ENCODE measurements around the gene KIF5B. TPM values are rescaled to one million over a fixed set of nuclear protein-coding genes. Genes with fewer than 3 reads are reported as not detected.

Gene KIF5B
- total RNA-seq, 1 donor from 2014 or later, result 160 TPM

DNA sequence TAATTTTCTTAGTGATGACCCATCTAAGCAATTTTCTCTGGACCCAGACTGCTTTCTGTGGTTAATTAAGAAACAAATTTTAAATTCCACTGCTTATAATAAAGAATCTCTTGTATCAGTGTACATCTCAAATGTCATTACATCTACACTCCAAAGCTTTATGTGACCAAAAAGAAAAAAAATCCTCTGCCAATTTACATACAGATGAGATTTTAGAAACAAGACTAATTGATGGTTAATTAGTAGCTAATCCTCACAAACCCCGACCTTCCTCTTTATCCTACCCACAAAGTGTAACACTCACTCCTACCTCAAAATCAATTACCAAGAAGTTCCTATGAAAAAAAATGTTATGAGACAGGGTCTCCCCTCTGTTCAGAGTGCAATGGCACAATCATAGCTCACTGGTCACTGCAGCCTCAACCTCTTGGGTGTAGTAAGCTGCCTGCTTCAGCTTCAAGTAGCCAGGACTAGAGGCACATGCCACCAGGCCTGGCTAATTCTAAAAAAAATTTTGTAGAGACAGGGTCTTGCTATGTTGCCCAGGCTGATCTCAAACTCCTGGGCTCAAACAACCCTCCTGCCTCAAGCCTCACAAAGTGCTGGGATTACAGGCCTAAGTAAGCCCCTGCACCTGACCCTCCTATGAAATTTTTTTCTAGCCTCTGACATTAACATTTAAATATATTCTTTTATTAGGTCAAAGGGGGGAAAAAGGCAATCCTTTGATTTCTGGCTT is 14.8 kb downstream of the KIF5B start:
- no peak for DNase-seq (ENCODE audit: low read depth)
- no peaks in the 10 kb centered on the region for H3K27me3 ChIP-seq (ENCODE audit: insufficient read depth, low read length)
- no peak overlapping the region for H3K9ac ChIP-seq (ENCODE audit: low read length)
- TF ChIP-seq, protein P1, sequence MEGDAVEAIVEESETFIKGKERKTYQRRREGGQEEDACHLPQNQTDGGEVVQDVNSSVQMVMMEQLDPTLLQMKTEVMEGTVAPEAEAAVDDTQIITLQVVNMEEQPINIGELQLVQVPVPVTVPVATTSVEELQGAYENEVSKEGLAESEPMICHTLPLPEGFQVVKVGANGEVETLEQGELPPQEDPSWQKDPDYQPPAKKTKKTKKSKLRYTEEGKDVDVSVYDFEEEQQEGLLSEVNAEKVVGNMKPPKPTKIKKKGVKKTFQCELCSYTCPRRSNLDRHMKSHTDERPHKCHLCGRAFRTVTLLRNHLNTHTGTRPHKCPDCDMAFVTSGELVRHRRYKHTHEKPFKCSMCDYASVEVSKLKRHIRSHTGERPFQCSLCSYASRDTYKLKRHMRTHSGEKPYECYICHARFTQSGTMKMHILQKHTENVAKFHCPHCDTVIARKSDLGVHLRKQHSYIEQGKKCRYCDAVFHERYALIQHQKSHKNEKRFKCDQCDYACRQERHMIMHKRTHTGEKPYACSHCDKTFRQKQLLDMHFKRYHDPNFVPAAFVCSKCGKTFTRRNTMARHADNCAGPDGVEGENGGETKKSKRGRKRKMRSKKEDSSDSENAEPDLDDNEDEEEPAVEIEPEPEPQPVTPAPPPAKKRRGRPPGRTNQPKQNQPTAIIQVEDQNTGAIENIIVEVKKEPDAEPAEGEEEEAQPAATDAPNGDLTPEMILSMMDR (IDR thresholded peaks at IDR 0.05; ENCODE audit: insufficient read depth, low read depth, low read length), result no peak
- TF ChIP-seq EZH2 (IDR thresholded peaks at IDR 0.05; ENCODE audit: insufficient read depth, low read length), result no peak
- no peak for FAIRE-seq
- H2AFZ ChIP-seq (ENCODE audit: low read depth, low read length), result no peak overlapping the region
- Mint-ChIP-seq H3K9me3 (ENCODE audit: unreplicated experiment) (no peaks in the 10 kb centered on the region), H3K4me1 (ENCODE audit: low read depth, unreplicated experiment) (peaks cover 28% of the 10 kb centered on the region), H3K27me3 (ENCODE audit: low read depth, unreplicated experiment) (no peaks in the 10 kb centered on the region), H3K4me3 (ENCODE audit: unreplicated experiment) (no peak overlapping the region), H3K36me3 (ENCODE audit: low read depth, unreplicated experiment) (peaks cover 17% of the 10 kb centered on the region), H3K27ac (ENCODE audit: unreplicated experiment) (no peak overlapping the region)
- H3K4me2 ChIP-seq (ENCODE audit: low read length), result no peak overlapping the region
- peaks cover 95% of the 10 kb centered on the region for H3K79me2 ChIP-seq (ENCODE audit: insufficient read depth, low read length)
- H3K4me3 ChIP-seq (ENCODE audit: insufficient read depth, low read depth, low read length), result no peak overlapping the region
- H3K9me3 ChIP-seq (ENCODE audit: insufficient read depth, low read depth, low read length), result no peaks in the 10 kb centered on the region
- peaks cover 45% of the 10 kb centered on the region for H3K36me3 ChIP-seq (ENCODE audit: insufficient read depth, low read length)
- peaks cover 78% of the 10 kb centered on the region for H4K20me1 ChIP-seq (ENCODE audit: insufficient read depth, low read length)
- H3K4me1 ChIP-seq (ENCODE audit: insufficient read depth, low read length), result peaks cover 13% of the 10 kb centered on the region
- peak overlapping the region; percentile 20 for H3K27ac ChIP-seq (ENCODE audit: low read depth, low read length)

DNA sequence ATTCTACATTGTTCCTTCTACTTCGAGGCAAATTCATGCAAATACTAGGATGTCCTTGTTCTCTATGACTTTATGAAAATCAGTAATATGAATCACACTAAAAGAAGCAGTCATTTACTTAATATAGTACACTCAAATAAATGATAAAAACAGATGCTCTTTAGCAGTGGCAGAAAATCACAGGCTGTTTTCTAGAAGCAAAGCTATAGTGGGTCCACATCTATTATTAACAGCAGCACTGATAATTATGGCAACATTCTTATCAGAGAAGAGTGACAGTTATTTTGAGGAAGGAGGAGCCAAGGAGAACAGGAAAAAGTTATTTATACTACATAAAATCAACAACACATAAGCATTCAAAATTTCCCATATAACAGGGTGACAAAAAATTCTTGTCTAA is 16.5 kb downstream of the KIF5B start:
- H3K27ac Mint-ChIP-seq (ENCODE audit: unreplicated experiment), result no peak overlapping the region

More for the DNA sequence above, 16.5 kb downstream of the KIF5B start:
- peaks cover 20% of the 10 kb centered on the region for H3K36me3 Mint-ChIP-seq (ENCODE audit: low read depth, unreplicated experiment)
- no peak for FAIRE-seq
- H3K36me3 ChIP-seq (ENCODE audit: insufficient read depth, low read length), result peaks cover 46% of the 10 kb centered on the region
- no peak overlapping the region for H3K4me3 ChIP-seq (ENCODE audit: insufficient read depth, low read depth, low read length)
- peaks cover 92% of the 10 kb centered on the region for H3K79me2 ChIP-seq (ENCODE audit: insufficient read depth, low read length)
- H2AFZ ChIP-seq (ENCODE audit: low read depth, low read length), result no peak overlapping the region
- H3K27ac ChIP-seq (ENCODE audit: low read depth, low read length), result no peak overlapping the region
- peaks cover 13% of the 10 kb centered on the region for H3K4me1 ChIP-seq (ENCODE audit: insufficient read depth, low read length)
- no peaks in the 10 kb centered on the region for H3K27me3 ChIP-seq (ENCODE audit: insufficient read depth, low read length)
- DNase-seq (ENCODE audit: low read depth), result no peak
- H3K9me3 Mint-ChIP-seq (ENCODE audit: unreplicated experiment), result no peaks in the 10 kb centered on the region
- no peak overlapping the region for H3K4me3 Mint-ChIP-seq (ENCODE audit: unreplicated experiment)
- no peaks in the 10 kb centered on the region for H3K9me3 ChIP-seq (ENCODE audit: insufficient read depth, low read depth, low read length)
- H3K27me3 Mint-ChIP-seq (ENCODE audit: low read depth, unreplicated experiment), result no peaks in the 10 kb centered on the region
- H3K4me2 ChIP-seq (ENCODE audit: low read length), result no peak overlapping the region
- TF ChIP-seq, protein P1 (IDR thresholded peaks at IDR 0.05; ENCODE audit: insufficient read depth, low read depth, low read length), result no peak
- TF ChIP-seq EZH2 (IDR thresholded peaks at IDR 0.05; ENCODE audit: insufficient read depth, low read length), result no peak
- H4K20me1 ChIP-seq (ENCODE audit: insufficient read depth, low read length), result peaks cover 71% of the 10 kb centered on the region
- H3K9ac ChIP-seq (ENCODE audit: low read length), result no peak overlapping the region
- peaks cover 28% of the 10 kb centered on the region for H3K4me1 Mint-ChIP-seq (ENCODE audit: low read depth, unreplicated experiment)

Measured in astrocyte (in vitro differentiated cells and primary cell).